Stimulated activated CD8-positive, alpha-beta memory T cell treated with anti-CD3 and anti-CD28 coated beads, Interleukin-4, amount 100 ng/mL, for 1 hour (primary cell): ENCODE results near the gene FAM181B.

Source experiments
- DNase-seq, 2 donors: peaks; one replicate each; pipeline ENCODE4 v3.0.0-alpha.2; 2020; ENCODE audit warnings: low read depth in 2 of 2, low spot score in 1 of 2

Gene FAM181B

GRCh38 chr11:82733444-82734119 is at the start of gene FAM181B:
Gene FAM181B, minus strand, starts transcription at chr11:82733864. Its CDS starts 135 bp downstream, at chr11:82733729.
- DNase-seq: no peak

GRCh38 chr11:82782825-82783374 is 49.2 kb upstream of the FAM181B start:
- DNase-seq: no peak

- no peak for DNase-seq
Observed at GRCh38 chr11:82778776-82779175, 45.1 kb upstream of the FAM181B start.

- DNase-seq: no peak
Observed at GRCh38 chr11:82776377-82776776, 42.7 kb upstream of the FAM181B start.

GRCh38 chr11:82775736-82776346 is 42.2 kb upstream of the FAM181B start:
- DNase-seq: no peak

GRCh38 chr11:82775218-82775617 is 41.6 kb upstream of the FAM181B start:
- DNase-seq: no peak

- no peak for DNase-seq
Observed at GRCh38 chr11:82771781-82772180, 38.1 kb upstream of the FAM181B start.

GRCh38 chr11:82767123-82767522 is 33.5 kb upstream of the FAM181B start:
- no peak for DNase-seq

GRCh38 chr11:82765466-82766034 is 31.9 kb upstream of the FAM181B start:
- no peak for DNase-seq

- no peak for DNase-seq
Observed at GRCh38 chr11:82763167-82763566, 29.5 kb upstream of the FAM181B start.

- no peak for DNase-seq
Observed at GRCh38 chr11:82759649-82760048, 26.0 kb upstream of the FAM181B start.

GRCh38 chr11:82757660-82758357 is 24.1 kb upstream of the FAM181B start:
- no peak for DNase-seq

GRCh38 chr11:82756765-82757639 is 23.3 kb upstream of the FAM181B start:
- no peak for DNase-seq

- no peak for DNase-seq
Observed at GRCh38 chr11:82754410-82754809, 20.7 kb upstream of the FAM181B start.

GRCh38 chr11:82753921-82754320 is 20.3 kb upstream of the FAM181B start:
- DNase-seq: no peak

GRCh38 chr11:82752801-82753200 is 19.1 kb upstream of the FAM181B start:
- no peak for DNase-seq

- DNase-seq: no peak
Observed at GRCh38 chr11:82750643-82751139, 17.0 kb upstream of the FAM181B start.

- no peak for DNase-seq
Observed at GRCh38 chr11:82747471-82747870, 13.8 kb upstream of the FAM181B start.

- DNase-seq: no peak
Observed at GRCh38 chr11:82738091-82738490, 4.4 kb upstream of the FAM181B start.

- DNase-seq: no peak
Observed at GRCh38 chr11:82734120-82734479, 436 bp upstream of the FAM181B start.
